ENCODE results near the gene REXO1. TPM values are rescaled to one million over a fixed set of nuclear protein-coding genes. Genes with fewer than 3 reads are reported as not detected.

Gene REXO1
- total and polyA plus RNA-seq, 2 of the 13 experiments (the other 11 are each of a cell fraction or from before 2014, with no cell fraction given) = 5.0 to 11.2 TPM

GRCh38 chr19:1769645-1769985 lies 78.7 kb downstream of the REXO1 start:
- intact Hi-C loops (cut with micrococcal nuclease; ENCODE audit: unreplicated experiment) = loop anchor here (10.0 kb wide), 1 partner anchor 225 kb away; no protein-coding TSS in a partner anchor

More at GRCh38 chr19:1769645-1769985, 78.7 kb downstream of the REXO1 start:
- no peak for FAIRE-seq
- Histone ChIP-seq H3K4me2 (ENCODE audit: low read depth, low read length) (no peak overlapping the region), H4K20me1 (ENCODE audit: insufficient read depth, low read length) (peaks cover 3% of the 10 kb centered on the region), H3K79me2 (ENCODE audit: insufficient read depth, low read length) (no peaks in the 10 kb centered on the region), H3K9ac (ENCODE audit: insufficient read depth, low read depth, low read length) (no peak overlapping the region), H3K9me3 (ENCODE audit: low read length) (peaks cover 10% of the 10 kb centered on the region), H3K27ac (ENCODE audit: extremely low read length, insufficient read depth, low read length) (no peak overlapping the region), H3K36me3 (replicated peaks in 1 of 2; ENCODE audit: control insufficient read depth in 1 of 2, insufficient read depth in 2 of 2, low read length in 2 of 2) (no peaks in the 10 kb centered on the region), H3K4me1 (ENCODE audit: insufficient read depth, low read length) (no peaks in the 10 kb centered on the region), H2AFZ (ENCODE audit: low read length) (no peak overlapping the region), H3K4me3 (replicated peaks in 1 of 3; ENCODE audit: insufficient read depth in 1 of 3, low read depth in 2 of 3, low read length in 3 of 3) (no peak overlapping the region), H3K27me3 (ENCODE audit: control insufficient read depth in 1 of 2, insufficient read depth in 2 of 2, low read length in 2 of 2) (peaks cover 11 to 58% of the 10 kb centered on the region in 2 experiments)
- BruUV-seq (replicated peaks) = no TSS peak
- no peak for DNase-seq (ENCODE audit: low spot score)
- CTCF ChIA-PET (ENCODE audit: low intra/inter-chr PET ratio, low total read pairs) = no interaction called here
- in situ Hi-C loops (cut with HindIII; ENCODE audit: extremely low pct_ligation_motif_present, low pct_unique_long_range_greater_than_20kb) = loop anchor here (5.0 kb wide), 1 partner anchor 97 kb away; no protein-coding TSS in a partner anchor
- POLR2A ChIA-PET = interaction anchor here (1.5 kb wide), 1 partner anchor 164 kb away, joined by 5 read pairs; the partner anchor contains the start of gene UQCR11
- 1% methylated on average over 11 of the region's 12 CpGs for WGBS (ENCODE audit: low lambda C conversion rate)
- no peak for TF ChIP-seq SRSF9 (IDR thresholded peaks at IDR 0.05; ENCODE audit: borderline replicate concordance, insufficient read depth, low read depth, low read length, poor library complexity, severe bottlenecking)
- no peak for TF ChIP-seq HDAC1 (CRISPR knock-in tag; IDR thresholded peaks at IDR 0.05)
- no peak for TF ChIP-seq KAT8 (CRISPR knock-in tag; IDR thresholded peaks at IDR 0.05)
- no peak for TF ChIP-seq ZNF205 (CRISPR knock-in tag; IDR thresholded peaks at IDR 0.05)
- TF ChIP-seq ZNF883 (CRISPR knock-in tag; IDR thresholded peaks at IDR 0.05; ENCODE audit: not compliant biosample characterization) = no peak
- no peak for TF ChIP-seq ZNF383 (CRISPR knock-in tag; IDR thresholded peaks at IDR 0.05; ENCODE audit: borderline replicate concordance)
- TF ChIP-seq DNMT1 (CRISPR knock-in tag; IDR thresholded peaks at IDR 0.05) = no peak
- TF ChIP-seq CTCF (CRISPR knock-in tag; IDR thresholded peaks at IDR 0.05) = no peak
- no peak for TF ChIP-seq ZFX (CRISPR knock-in tag; IDR thresholded peaks at IDR 0.05; ENCODE audit: low read depth)
- TF ChIP-seq HOXA9 (CRISPR knock-in tag; IDR thresholded peaks at IDR 0.05; ENCODE audit: borderline replicate concordance) = no peak
- no peak for TF ChIP-seq JDP2 (CRISPR knock-in tag; IDR thresholded peaks at IDR 0.05; ENCODE audit: borderline replicate concordance)
- TF ChIP-seq KDM3A (CRISPR knock-in tag; IDR thresholded peaks at IDR 0.05; ENCODE audit: low read depth) = no peak
- no peak for ATAC-seq

Measured in HepG2 (cell line).